Kidney capillary endothelial cell (primary cell): Measurements from ENCODE around the gene GIPC3.
A peak's percentile ranks its signal among the peaks of the same experiment; 100 is the strongest.

Experiments used
- DNase-seq: peaks from one replicate; pipeline ENCODE4 v3.0.0-alpha.2; 2018; ENCODE audit warnings: low spot score

Gene GIPC3

GRCh38 chr19:3605361-3605760 lies 20.1 kb downstream of the GIPC3 start:
- no peak for DNase-seq

GRCh38 chr19:3605770-3606169 lies 20.5 kb downstream of the GIPC3 start:
- no peak for DNase-seq

DNA sequence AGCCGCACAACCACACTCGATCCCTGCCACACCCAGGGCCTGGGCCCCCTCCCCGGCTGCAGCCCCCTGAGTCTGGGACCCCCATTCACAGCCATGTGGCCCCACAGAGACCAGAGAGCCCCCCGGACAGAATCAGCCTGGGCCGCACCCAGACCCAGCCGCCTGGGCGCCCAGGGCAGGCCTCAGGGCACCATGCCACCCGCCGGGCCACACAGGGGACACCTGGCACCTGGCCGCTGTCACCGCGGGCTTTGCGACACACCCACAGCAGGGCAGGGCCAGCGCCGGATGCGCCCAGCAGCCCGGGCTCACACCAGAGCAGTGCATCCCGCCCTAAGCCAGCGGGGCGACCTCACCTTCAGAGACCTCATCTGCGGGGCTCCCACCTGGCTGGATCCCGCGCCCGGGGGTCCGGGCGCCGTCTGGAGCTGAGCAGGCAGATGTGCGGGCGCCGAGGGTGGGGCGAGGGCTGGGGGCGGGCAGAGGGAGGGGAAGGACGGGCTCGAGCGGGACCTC lies 21.0 kb downstream of the GIPC3 start:
- no peak for DNase-seq

DNA sequence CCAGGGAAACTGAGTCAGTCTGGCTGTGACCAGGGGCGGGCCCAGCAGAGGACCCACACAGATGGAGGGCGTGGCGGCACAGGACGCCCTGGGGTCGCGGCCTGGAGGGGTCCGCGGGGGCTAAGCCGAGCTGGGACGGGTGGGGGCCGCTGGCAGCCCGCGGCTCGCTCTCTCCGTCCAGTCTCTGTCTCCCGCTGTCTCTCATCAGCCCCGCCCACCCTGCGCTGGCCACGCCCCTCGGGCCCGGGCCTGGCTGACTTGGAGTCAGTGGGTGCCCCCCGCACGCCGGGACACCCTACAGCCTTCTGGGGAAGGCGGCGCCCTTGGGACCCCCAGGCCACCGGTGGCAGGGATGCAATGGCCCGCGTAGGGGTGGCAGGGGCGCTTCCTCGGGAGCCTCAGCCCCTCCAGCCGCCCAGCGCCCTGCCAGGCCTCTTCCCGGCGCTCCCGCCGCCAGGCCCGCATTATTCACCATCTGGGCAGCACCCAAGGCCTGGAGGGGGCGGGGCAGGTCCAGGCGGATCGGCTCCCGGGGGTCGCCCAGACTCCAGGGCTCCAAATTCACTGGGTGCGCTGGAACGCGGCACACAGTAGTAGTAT lies 21.5 kb downstream of the GIPC3 start, which contains the start of gene TBXA2R:
TSS of gene TBXA2R (minus strand) at position 186 of the 600 bp plus-strand sequence. CDS start 6,241 bp downstream, outside the sequence.
- no peak for DNase-seq

- DNase-seq = no peak
Observed at GRCh38 chr19:3607303-3608078, 22.2 kb downstream of the GIPC3 start.

- no peak for DNase-seq
Observed at GRCh38 chr19:3608079-3608641, 22.9 kb downstream of the GIPC3 start.

- DNase-seq = peak; percentile 61
Observed at GRCh38 chr19:3608750-3609322, 23.6 kb downstream of the GIPC3 start.

- DNase-seq = no peak
Observed at GRCh38 chr19:3609779-3610719, 24.8 kb downstream of the GIPC3 start.

DNA sequence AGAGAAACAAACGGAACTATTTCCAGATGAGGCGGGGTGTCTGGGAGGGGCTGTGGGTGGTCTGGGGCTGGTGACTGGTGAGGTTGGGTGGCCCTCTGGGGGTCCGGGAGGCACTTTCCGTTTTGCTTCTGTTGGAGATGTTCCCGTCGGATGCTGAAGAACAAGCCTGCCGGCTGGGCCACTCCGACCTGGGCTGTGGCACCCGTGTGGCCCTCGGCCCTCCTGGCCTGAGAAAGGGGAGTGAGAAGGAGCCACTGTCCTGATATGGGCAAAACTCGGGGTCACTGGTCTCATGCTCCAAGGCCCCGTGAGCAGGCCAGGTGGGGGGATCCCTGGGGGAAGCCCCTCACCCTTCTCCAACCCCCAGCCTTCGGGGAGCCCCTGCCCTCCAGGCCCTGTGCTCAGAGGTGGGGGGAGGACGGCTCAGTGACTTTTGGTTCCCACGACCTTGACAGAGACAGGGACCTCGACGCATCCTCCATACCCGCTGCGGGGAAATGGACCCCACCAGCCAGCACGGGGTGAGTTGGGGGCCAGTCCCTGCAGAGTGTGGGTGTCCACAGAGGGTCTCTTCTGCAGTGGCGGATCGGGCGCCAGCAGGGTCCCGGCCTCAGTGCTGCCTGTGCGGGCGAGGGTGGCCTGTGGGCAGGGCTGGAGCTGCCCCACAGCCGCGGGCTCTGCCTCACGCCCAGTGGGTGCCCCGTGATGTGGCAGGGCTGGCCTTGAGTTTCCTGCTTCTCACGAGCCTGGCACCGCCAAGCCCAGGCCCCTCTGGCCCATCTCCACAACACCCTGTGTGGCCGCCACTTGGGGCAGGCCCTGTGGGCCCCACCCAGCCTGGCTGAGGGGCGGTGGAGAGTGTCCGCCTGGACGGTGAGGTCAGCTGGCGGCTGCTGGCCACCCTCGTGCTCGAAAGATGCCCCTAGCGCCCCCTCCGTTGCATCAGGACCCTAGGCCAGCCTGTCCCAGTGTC lies 25.8 kb downstream of the GIPC3 start:
- no peak for DNase-seq

GRCh38 chr19:3611841-3612240 lies 26.6 kb downstream of the GIPC3 start:
- no peak for DNase-seq

- DNase-seq = no peak
Observed at GRCh38 chr19:3612330-3612729, 27.1 kb downstream of the GIPC3 start.

- no peak for DNase-seq
Observed at GRCh38 chr19:3612901-3613741, 27.8 kb downstream of the GIPC3 start.

DNA sequence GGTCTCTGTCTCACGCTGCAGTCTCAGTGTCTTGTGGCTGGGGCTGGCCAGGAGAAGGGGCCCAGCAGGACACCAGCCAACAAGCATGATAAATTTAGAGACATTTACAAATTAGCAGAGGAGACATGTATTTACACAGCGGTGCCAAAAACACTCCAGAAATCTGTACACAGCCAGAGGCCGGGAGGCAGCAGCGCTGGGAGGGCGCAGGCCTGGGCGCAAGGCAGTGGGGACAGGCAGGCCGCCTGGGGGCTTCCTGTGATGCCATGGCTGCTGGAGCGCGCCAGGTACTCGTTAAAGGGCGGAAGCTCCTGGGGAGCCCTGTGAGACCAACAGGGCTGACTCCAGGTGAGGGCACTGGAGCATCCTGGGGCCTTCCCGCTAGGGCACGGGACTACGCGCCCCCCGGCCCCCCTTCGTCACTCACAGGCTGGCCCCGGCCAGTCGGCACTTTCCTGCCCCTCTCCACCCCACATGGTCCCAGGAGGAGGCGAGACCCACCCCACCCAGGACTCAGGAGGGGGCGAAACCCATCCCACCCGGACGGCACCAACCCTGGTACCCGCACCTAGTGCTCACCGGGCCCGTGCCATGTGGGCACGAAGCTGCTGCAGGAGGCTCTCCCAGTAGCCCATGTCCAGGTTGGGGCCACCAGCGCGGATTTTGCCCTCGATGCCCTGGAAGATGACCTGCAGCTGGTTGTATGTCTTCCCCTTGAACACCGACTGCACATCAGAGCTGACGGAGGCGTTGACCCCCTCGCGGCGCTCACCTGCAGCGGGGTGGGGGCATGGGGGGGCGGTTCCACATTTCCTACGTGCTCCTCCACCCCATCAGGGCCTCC lies 28.8 kb downstream of the GIPC3 start:
- DNase-seq = no peak

- DNase-seq = no peak
Observed at GRCh38 chr19:3614858-3615505, 29.7 kb downstream of the GIPC3 start.

- DNase-seq = no peak
Observed at GRCh38 chr19:3615524-3616135, 30.4 kb downstream of the GIPC3 start.

DNA sequence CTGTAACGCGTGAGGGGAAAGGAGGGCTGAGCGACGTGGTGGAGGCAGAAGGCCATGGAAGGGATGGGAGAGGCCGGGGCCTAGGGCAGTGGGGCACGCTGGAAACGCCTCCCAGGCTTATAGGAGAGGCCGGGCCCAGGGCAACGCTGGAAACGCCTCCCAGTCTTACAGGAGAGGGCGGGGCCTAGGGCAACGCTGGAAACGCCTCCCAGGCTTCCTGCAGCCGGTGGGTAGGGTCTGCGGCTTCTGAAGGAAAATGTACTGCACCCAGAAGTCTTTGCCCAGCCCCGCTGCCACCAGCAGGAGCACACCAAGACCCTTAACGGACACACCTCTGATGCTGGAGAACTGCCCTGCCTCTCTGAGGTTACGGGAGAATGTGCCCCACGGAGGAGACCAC lies 32.2 kb downstream of the GIPC3 start:
- DNase-seq = no peak

- DNase-seq = peak; percentile 38
Observed at GRCh38 chr19:3618144-3618810, 33.0 kb downstream of the GIPC3 start.
